Dermis lymphatic vessel endothelial cell (primary cell): Measurements from ENCODE around the gene PMVK. TPM values are rescaled to one million over a fixed set of nuclear protein-coding genes. Genes with fewer than 3 reads are reported as not detected.

Experiments
- total RNA-seq: library from RNA; depleted of rRNA; stranded (reverse); fragments of >200 nt; gene quantifications from 2 replicates; pipeline ENCODE4 v1.2.1, GENCODE V29; 2014

PMVK gene
- total RNA-seq: 9.2 and 11.3 TPM in 2 replicates

DNA sequence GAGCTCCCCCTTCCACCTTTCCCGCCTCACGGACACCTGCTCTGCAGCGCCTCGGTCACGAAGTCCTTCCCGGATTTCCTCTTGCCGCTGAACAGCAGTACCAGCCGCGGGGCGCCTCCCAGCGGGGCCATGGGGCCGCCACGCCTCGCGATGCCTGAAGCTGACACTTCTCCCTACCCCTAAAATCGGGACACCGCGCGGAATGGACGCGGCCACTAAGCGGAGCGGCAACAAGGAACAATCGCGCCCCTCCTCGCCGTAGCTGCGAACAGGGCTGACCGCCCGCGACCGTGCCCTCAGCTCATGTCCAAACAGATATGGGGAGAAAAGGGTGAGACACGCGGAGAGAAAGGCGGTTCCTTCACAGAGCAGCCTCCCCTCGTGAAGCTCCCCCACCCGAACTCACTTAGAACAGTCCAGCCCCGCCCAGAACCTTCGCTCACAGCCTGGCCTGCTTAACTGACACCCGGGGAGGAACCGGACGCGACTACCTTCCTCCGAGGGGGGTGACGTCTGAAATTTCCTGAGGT is at the start of gene PMVK:
Gene PMVK, minus strand, starts transcription at position 165 of the 530 bp plus-strand sequence. Its CDS starts 34 bp downstream, at position 131.

DNA sequence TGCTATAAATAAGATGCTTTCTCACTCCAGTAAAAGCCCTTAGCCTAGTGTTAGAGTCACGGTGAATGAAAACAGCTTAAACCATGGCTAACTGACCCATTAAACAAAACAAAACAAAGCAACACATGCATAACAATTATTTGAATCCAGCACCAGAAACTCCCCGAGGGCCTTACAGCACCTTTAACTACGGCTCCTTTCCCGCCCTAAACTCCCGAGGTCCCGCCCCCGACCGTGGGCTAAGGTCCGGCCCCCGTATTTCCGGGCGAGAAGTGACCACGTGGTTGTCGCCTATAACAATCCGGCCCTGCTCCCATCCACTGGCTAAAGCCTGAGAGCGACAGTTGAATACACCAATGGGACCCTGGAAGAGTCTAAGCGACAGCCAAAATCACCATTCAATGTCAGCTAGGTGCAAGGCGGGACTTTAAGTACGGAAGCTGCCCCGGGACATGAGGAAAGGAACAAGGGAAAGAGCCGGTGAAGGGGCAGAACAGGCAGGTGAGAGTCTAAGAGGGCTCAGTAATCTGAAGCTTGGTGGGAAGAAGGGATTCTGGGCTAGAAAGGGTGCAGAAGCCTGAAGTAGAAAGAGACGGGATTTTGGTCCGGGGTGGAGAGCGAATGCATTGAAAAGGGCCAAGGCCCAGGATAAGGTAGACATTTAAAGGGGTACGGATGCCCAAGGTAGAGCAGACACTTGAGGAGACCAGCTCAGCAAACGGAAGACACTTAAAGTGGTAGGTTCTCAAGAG is 46.6 kb upstream of the PMVK start, which contains the start of gene FLAD1:
Gene FLAD1, plus strand, starts transcription at position 448 of the 752 bp plus-strand sequence. CDS start 351 bp downstream, outside the sequence.

DNA sequence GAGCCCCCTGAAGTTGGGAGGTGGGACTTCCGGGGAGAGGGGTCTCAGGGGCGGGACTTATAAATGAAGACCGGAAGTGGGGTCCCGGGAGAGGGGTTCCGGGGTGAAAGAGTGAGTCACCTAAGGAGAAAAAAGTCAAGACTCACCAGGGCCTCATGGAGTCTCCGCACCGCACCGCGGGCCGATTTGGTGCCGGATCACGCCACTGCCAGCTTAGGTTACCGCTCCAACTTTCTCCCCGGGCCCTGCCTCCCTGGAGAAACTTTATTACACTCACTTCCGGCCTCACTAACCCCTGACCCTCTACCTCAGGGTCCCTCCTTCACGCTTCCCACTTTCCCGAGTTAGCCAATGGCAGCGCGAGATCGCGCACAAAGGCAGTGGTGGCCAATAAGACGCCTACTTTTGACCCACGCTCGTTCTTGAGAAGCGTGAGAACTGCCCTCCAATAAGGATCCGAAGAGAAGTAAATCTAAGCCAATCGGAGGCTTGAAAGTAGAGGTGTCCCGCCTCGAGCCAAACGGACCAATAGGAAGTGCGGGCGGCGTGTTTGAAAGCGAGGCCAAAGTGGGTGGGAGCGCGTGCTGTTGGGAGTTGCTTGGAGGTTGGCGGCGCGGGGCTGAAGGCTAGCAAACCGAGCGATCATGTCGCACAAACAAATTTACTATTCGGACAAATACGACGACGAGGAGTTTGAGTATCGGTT is 37.7 kb upstream of the PMVK start, which contains the start of gene CKS1B:
Gene CKS1B, plus strand, starts transcription at position 580 of the 706 bp plus-strand sequence. Its CDS starts 65 bp downstream, at position 645.

DNA sequence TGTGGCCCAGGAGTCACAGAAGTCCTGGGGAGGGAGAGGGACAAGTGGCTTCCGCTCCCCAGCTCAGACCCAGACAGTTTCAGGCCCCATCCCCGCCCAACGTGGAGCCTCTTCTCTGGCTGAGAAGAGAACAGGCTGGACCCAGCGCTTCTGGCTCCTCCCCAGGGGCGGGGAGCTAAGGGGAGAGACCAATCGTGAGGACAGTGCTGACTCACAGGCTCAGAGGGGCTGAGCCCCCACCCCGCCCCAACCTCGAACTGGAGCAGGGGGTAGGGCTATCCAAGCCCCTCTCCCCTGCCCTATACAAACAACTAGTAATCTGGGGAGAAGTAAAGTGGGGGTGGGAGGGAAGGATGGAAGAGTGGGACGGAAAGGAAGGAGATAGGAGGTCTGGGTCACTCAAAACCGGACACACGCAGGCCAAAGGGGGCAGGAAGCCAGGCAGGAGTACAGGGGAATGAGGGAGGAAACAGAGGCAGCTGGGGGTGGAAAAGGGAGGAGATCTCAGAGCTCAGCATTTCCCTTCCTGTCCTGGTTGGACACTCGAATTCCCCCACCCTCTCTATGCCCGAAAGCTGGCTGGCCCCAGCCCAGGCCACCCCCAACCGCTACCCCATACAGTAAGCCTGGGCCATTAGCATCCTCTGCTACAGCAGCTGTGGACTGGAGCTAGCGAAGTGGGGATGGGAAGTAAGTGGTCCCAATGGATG is 34.3 kb upstream of the PMVK start, which contains the start of gene SHC1:
Gene SHC1, minus strand, starts transcription at position 117 of the 710 bp plus-strand sequence. CDS start 221 bp downstream, outside the sequence.

DNA sequence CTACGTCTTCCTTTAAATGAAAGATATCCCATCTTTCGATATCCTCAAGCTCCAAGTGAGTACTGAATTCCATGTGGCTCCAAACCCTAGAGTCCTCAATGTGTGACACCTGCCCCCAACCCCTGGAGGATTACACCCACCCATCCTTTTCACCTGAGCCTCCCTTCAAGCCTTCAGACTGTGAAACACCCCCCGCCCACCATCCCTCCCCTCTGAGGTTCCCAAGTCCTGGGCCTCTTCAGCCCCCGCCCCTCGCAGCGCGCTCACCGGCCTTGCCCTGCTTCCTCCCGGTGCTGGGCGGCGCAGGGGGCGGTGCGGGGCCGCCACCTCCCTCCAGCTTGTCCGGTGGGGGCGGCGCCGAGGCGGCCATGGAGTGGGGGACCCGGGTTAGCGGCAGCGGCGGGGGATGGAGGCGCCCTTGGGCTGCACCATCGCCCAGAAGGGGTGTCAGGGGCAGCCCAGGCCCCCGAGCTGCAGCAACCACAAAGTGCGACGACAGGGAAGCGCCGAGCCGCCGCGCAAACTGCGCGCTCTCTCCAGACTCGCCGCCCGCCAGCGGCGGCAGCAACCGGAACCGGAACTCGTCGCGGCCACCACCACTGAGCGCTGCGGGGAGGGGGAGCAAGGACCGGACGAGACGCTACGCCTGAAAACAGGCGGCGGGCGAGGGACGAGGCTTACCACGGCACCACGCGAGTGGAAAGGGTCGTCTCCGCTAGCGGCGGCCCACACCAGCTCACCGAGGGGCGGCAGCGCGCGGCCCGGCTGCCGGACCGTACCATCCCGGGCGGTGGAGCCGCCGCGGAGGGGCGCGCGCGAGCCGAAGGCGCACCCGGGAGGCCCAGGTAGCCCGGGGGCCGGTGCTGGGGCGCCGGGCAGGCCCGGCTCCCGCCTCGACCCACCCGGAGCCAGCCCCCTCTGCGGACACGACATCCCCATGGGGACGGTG is 25.0 kb upstream of the PMVK start, which contains the start of gene PYGO2:
Gene PYGO2, minus strand, starts transcription at position 576 of the 949 bp plus-strand sequence. Its CDS starts 206 bp downstream, at position 370.

DNA sequence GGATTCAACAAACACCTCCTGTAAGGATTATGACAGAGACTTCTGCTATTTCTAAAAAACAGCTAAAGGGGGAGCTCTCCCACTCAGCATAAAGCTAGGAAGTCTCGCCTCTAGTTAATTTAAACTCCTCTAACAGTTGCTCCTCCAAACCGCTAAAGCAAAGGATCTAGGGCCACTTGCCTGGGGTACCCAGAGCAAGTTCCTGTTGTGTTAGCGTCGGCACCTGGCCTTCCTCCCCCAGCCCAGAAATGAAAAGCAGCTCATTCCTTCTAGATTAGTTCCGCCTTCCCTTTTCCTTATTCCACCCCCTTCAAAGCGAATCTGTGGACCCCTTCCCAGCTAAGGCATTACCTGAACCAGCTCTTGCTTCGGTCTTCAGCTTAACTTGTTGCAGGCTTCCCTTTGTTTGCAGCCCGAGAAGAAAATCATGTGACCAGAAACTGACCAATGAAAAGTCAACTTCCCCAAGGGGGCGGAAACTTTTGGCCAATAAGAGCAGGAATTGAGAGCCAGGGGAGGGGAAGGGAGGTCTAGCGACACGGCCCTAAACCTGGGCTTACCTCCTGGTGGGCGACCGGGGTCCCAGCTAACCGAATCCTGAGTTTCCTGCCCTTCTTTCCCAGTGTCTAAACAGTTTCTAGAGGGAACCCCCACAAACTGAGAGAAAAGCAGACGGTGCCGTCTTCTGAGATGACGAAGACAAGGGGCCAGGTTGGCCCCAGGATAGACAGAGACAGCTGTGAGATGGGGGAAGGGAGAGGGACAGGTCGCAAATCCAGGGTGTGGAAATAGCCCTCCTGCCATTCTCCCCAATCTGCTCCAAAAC is 19.4 kb upstream of the PMVK start, which contains the start of gene PBXIP1:
Gene PBXIP1, minus strand, starts transcription at position 382 of the 826 bp plus-strand sequence. CDS start 2,378 bp downstream, outside the sequence.

Other genes starting within 250 kb of the PMVK start
- gene KCNN3, start 66.4 kb downstream of the PMVK start, total RNA-seq: 0.87 and 1.3 TPM in 2 replicates
- 109 and 117 TPM in 2 replicates for gene PBXIP1, start 19.4 kb upstream of the PMVK start, total RNA-seq
- gene PYGO2, start 25.1 kb upstream of the PMVK start, total RNA-seq: 5.3 and 5.4 TPM in 2 replicates
- 253 and 300 TPM in 2 replicates for gene SHC1, start 34.0 kb upstream of the PMVK start, total RNA-seq
- 29.0 and 31.8 TPM in 2 replicates for gene CKS1B, start 38.0 kb upstream of the PMVK start, total RNA-seq
- gene FLAD1, start 46.6 kb upstream of the PMVK start, total RNA-seq: 16.7 and 18.6 TPM in 2 replicates
- 0.43 TPM in 1 of 2 replicates, not detected in the other for gene LENEP, start 56.9 kb upstream of the PMVK start, total RNA-seq
- gene ZBTB7B, start 66.1 kb upstream of the PMVK start, total RNA-seq: 7.0 and 9.8 TPM in 2 replicates
- 0.09 and 0.11 TPM in 2 replicates for gene DCST2, start 97.1 kb upstream of the PMVK start, total RNA-seq
- gene DCST1, start 97.1 kb upstream of the PMVK start, total RNA-seq: not detected in 2 replicates
- 97.1 and 129 TPM in 2 replicates for gene ADAM15, start 114.6 kb upstream of the PMVK start, total RNA-seq
- 13.7 and 15.3 TPM in 2 replicates for gene EFNA4, start 127.0 kb upstream of the PMVK start, total RNA-seq
- gene EFNA3, start 142.1 kb upstream of the PMVK start, total RNA-seq: 1.4 and 2.1 TPM in 2 replicates
- gene EFNA1, start 191.2 kb upstream of the PMVK start, total RNA-seq: 172 and 255 TPM in 2 replicates
- 56.8 and 66.1 TPM in 2 replicates for gene SLC50A1, start 199.1 kb upstream of the PMVK start, total RNA-seq
- 28.5 and 38.7 TPM in 2 replicates for gene DPM3, start 203.8 kb upstream of the PMVK start, total RNA-seq
- 139 and 143 TPM in 2 replicates for gene KRTCAP2, start 236.6 kb upstream of the PMVK start, total RNA-seq
- gene TRIM46, start 237.1 kb upstream of the PMVK start, total RNA-seq: 1.1 and 1.3 TPM in 2 replicates